Inflammatory macrophage treated with lipopolysaccharide for 4 hours (primary cell): ENCODE data around the gene NAGPA.

Experiments
- DNase-seq: peaks from one replicate; pipeline ENCODE4 v3.0.0-alpha.2; 2020

NAGPA gene

GRCh38 chr16:5000573-5001001 lies 33.1 kb downstream of the NAGPA start:
- no peak for DNase-seq

DNA sequence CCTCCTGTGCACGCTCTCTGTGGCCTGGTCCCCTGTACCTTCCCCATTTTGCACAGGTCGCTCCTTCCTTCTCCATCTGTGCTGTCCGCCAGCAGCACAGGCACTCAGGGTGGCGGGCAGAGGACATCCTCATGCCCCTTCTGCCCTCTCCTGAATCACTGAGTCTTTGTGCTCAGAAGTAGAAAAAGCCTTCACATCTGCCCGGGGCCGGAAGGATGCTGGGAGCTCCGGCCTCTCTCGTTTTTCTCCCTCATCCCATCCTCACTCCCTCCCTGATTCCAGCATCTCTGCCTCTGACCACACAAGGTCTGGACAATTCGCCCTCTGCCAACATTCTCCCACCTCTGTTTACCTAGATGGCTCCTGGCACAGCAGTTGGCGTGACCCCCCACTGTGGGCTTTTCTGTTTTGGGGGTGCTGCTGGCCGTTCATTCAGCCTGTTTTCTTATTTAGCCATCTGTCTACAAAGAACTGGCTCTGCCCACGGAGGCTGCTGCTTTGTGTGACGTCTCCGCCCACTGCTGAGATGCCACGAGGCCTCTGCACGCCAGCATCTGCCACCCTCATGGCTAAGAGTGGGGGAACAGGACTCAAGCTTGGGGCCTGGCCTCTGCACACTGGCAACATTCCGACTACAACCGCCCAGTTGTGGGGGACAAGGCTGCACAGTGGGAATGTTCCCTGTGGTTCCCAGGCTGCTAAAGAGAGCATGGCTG lies 38.9 kb downstream of the NAGPA start:
- DNase-seq = no peak

- no peak for DNase-seq
Measured at GRCh38 chr16:4991754-4992153, 42.0 kb downstream of the NAGPA start.

DNA sequence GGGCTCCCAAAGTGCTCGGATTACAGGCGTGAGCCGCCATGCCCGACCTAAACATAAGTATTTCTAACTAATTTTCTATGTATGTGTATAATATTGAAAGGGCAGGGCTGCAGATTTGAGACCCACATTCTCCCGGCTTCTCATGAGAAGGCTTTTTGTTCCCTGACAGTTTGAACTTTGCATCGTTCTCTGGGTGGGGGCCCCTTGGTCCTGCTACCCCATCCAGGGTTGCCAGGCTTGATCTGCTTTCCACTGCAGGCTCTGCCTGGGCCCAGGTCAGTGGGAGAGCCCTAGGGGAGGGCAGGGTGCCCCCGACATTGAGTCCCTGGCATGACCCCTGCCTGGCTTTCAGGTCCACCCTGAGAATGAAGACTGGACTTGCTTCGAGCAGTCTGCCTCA lies 43.3 kb downstream of the NAGPA start:
- no peak for DNase-seq

DNA sequence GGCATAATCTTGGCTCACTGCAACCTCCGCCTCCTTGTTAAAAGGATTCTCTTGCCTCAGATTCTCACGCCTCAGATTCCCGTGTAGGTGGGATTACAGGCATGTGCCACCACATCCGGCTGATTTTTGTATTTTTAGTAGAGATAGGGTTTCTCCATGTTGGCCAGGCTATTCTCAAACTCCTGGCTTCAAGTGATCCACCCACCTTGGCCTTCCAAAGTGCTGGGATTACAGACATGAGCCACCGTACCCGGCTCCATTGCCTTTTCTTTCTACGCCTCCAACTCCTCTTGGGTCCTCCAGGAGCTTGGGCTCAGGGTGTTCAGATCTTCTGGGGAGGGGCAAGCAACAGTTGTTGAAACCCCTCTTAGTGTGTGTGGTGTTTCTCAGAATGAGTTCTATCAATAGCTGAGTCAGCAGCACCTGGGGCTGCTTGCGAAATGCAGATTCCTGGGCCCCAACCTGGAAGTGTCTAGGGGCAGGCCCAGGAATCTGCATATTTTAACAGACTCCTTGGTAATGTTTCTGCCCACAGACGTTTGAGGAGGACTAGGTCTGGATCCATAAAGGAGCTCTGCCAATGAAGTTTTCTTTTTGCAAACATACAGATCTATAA lies 44.2 kb downstream of the NAGPA start:
- no peak for DNase-seq

GRCh38 chr16:4988647-4989046 lies 45.1 kb downstream of the NAGPA start:
- DNase-seq = no peak

DNA sequence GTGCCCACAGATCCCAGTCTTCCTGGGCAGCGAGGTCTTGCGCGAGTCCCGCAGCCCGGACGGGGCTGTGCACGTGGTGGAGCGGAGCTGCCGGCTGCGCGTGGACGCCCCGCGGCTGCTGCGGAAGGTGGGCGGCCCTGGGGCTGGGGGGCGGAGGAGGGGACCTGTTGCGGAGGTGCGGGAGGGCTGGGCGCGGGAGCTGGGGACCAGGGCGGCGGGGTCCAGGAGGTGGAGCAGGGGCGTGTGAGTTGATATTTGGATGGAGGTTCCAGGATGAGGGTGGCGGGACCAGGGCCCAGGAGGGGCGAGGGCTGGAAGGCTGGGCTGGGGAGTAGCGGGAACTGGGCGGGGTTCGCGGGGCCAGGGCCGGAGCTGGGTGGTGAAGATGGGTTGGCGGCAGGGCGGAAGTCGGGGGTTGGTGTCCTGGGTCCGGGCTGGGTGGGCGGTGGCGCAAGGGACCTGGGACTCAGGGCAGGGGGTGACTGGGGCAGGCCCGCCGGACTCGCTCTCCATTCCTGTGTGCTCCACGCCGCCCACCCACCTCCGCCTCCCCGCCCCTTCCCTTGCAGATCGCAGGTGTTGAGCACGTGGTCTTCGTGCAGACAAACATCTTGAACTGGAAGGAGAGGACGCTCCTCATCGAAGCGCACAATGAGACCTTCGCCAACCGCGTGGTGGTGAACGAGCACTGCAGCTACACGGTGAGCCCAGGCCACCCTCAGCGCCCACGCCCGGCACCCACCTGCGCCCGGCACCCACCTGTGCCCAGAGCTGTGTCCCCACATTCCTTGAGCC lies 46.0 kb downstream of the NAGPA start:
- no peak for DNase-seq

DNA sequence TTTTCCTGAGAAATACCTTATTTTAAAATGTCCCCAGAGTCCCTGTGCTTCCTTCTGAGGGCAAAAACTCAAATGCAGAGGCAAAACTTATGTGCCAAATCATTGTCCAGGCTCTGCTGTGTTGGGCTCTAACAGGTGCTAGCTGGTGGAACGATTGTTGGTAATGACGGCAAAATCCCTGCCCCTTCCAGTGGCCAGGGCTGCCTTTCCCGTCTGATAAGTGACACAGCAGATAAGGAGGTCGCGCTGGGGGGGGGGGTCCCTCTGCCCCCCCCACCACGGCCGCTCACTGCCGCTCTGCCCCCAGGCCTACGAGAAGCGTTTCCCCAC lies 46.5 kb downstream of the NAGPA start:
- no peak for DNase-seq

DNA sequence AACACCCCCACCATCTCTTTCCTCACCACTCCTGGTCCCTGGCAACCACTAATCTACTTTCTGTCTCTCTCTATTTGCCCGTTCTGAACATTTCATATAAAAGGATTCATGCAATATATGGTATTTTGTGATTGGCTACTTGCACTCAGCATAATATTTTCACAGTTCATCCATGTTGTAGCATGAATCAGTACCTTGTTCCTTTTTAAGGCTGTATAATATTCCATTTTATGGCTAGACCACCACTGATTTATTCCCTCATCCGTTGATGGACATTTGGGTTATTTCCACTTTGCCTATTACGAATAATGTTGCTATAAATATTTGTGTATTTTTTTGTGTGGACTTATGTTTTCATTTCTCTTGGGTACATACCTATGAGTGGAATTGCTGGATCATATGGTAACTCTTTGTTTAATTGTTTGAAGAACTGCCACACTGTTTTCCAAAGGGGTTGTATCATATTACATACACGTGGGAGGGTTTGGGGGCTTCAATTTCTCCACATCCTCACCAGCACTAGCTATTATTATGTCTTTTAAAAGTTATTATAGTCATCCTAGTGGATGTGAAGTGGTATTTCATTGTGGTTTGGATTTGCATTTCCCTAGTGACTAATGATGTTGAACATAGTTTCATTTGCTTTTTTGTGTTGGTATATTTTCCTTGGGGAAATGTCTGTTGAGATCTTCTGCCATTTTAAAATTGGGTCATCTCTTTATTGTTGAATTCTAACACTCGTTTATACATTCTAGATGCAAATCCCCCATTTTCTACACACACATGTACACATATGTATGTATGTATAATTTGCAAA lies 49.4 kb downstream of the NAGPA start:
- DNase-seq = no peak

GRCh38 chr16:4982056-4982867 lies 51.5 kb downstream of the NAGPA start:
- no peak for DNase-seq

- DNase-seq = no peak
Measured at GRCh38 chr16:4981473-4981872, 52.3 kb downstream of the NAGPA start.

- DNase-seq = no peak
Measured at GRCh38 chr16:4980691-4981090, 53.0 kb downstream of the NAGPA start.

DNA sequence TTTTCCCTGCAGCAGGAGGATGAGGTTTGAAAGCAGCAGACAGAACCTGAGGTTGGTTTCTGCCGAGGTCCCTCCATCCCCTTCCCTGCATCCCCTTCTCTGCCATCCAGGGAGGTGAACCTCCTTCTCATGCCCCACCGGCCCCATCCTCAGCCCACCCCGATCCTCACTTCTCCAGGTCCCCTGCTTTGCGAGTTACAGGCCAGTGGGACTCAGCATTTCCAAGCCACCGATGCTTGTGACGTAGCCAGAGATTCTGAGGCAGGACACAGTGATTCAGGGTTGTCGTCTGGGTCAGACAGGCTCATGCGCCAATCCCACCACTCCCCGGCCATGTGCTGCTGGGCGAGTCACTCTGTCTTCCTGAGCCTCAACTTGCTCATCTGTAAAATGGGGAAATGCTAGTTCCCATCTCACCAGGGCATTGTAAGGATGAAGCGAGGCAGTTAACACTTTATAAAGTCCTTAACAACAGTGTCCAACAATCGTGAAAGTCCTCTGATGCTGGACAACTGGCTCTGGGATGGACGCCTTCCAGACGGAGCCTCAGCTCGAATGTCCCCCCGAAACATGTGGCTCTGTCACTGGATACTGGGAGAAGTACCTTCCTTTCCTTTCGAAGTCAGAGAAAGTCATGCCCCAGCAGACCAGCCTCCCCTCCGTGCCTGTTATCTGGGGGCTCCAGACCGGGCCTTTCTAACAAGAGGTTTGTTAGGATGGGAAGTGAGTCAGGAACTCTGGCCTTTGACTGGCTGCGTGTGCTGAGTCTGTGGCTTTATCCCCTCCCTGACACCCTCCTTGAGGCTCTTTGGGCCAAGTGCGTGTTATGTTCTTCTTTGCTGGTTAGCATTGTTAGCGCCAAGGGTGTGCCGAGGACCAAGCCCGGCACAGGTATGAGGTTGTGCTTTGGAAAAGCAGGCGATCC lies 53.7 kb downstream of the NAGPA start:
- no peak for DNase-seq

GRCh38 chr16:4979164-4979563 lies 54.6 kb downstream of the NAGPA start:
- DNase-seq = no peak

GRCh38 chr16:4976611-4977145 lies 57.1 kb downstream of the NAGPA start:
- no peak for DNase-seq

DNA sequence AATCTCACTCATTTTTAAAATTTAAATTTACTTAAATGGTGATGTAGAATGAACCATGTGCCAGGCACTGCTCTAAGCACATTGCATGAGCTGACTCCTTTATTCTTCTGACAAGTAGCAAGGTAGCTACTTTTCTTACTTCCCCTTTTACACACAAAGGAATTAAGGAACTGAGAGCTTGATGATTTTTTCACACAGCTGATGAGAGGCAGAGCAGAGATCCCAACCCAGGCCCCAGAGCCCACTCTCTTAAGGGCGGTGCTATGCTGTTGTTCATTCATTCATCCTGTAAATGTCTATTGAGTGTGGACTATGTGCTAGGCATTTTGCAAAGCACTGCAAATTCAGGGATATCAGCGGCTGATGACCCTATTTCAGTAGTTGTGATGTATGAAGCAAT lies 57.7 kb downstream of the NAGPA start:
- peak; percentile 64 for DNase-seq
